IPS DF 6.9 (cell line): ENCODE results near the gene RPRD1A.
"Not testable (repeated sequence)": the region's sequence is repeated elsewhere in the genome, so short reads cannot be mapped to it uniquely, and the experiment has no call there.

Experiments
- DNase-seq: peaks from one replicate; pipeline ENCODE4 v3.0.0-alpha.2; 2013; ENCODE audit warnings: low read depth, low spot score
- H3K27ac ChIP-seq: one replicate; pipeline ENCODE4 v1.5.1; 2013; ENCODE audit warnings: low read length, control low read depth
- H3K27me3 ChIP-seq: 2 replicates; pipeline ENCODE4 v1.6.1; 2013; ENCODE audit warnings: mild to moderate bottlenecking, low read length; ENCODE audit not compliant: control insufficient read depth, insufficient read depth
- H3K36me3 ChIP-seq: 2 replicates; pipeline ENCODE4 v1.6.1; 2013; ENCODE audit warnings: low read length; ENCODE audit not compliant: control insufficient read depth, insufficient read depth
- H3K4me1 ChIP-seq: 2 replicates; pipeline ENCODE4 v1.6.1; 2013; ENCODE audit warnings: low read length; ENCODE audit not compliant: control insufficient read depth, insufficient read depth
- H3K4me3 ChIP-seq: 2 replicates; pipeline ENCODE4 v1.5.1; 2013; ENCODE audit warnings: mild to moderate bottlenecking, low read length
- H3K9me3 ChIP-seq: 2 replicates; pipeline ENCODE4 v1.6.1; 2013; ENCODE audit warnings: low read length, inconsistent platforms; ENCODE audit not compliant: control insufficient read depth, insufficient read depth
- WGBS: extraction: QIAGEN DNeasy Blood & Tissue Kit; methylation state at CpG from one replicate; pipeline ENCODE4 v1.1.7; 2013; ENCODE audit warnings: mixed read lengths, missing lambda C conversion rate; ENCODE audit not compliant: insufficient read length, insufficient coverage; 5-methylcytosine and 5-hydroxymethylcytosine counted together

RPRD1A gene

DNA sequence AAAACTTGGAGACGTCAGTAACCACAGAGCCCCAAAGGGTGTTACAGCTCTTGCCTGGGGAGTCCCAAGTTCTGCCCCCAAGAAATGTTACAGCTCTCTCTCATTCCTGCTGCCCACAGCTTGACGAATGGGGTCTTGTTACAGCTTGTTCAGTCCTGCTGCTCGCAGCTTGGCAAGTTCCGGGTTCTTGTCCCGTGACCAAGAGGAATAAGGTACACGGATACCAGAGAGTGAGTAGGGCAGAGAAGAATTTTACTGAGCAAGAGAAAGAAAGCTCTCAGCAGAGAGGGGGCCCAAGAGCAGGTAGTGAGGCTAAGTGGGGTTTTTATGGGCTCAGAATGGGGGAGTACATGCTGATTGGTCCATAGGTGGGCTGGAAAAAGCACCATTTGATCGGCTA, 34.6 kb upstream of the RPRD1A start:
- WGBS = no CpG with 5 or more reads among the region's 7 CpGs
- Histone ChIP-seq H3K9me3 (peaks cover 3% of the 10 kb centered on the region; the same call in 1 of the 2 replicates), H3K27me3 (no peaks in the 10 kb centered on the region), H3K4me1 (no peaks in the 10 kb centered on the region), H3K36me3 (no peaks in the 10 kb centered on the region), H3K27ac (no peak overlapping the region), H3K4me3 (no peak overlapping the region)
- DNase-seq = no peak

DNA sequence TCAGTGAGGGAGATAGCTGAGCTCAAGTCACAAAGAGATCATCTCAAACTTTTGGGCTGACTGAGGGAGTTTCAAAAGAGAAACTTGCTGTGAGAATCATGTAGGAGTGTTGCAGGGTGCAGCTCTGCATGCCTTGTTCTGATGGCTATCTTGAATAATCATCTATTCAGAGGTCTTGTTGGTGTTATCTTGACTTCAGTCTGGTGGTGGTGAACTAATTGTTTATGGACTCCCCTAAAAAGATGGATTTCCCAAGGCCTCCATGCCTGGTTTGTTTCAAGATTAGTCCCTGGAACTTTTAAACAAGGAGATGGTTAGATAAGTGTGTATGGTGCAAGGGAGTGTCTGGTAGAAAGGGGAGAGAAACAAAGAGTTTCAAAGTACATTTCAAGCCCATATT, 32.0 kb upstream of the RPRD1A start:
- H3K4me1 ChIP-seq = no peaks in the 10 kb centered on the region
- no peaks in the 10 kb centered on the region for H3K36me3 ChIP-seq
- no peak overlapping the region for H3K27ac ChIP-seq
- H3K4me3 ChIP-seq = no peak overlapping the region
- DNase-seq = no peak
- H3K9me3 ChIP-seq = peaks cover 3% of the 10 kb centered on the region; the same call in 1 of the 2 replicates
- no peaks in the 10 kb centered on the region for H3K27me3 ChIP-seq

DNA sequence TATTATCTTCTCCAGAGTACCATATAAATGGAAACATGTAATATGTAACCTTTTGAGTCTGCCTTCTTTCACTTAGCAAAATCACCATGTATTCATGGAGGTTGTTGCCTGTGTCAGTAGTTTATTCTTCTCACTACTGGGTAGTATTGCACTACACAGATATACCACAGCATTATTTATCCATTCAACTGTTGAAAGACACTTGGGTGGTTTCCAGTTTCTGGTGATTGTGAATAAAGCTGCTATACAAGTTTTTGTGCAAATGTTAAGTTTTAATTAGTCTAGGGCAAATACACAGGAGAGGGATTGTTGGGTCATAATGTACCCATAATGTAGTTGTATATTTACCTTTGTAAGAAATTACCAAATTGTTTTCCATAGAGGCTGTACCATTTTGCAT, 29.6 kb upstream of the RPRD1A start:
- H3K36me3 ChIP-seq = no peaks in the 10 kb centered on the region
- H3K4me3 ChIP-seq = no peak overlapping the region
- H3K9me3 ChIP-seq = peaks cover 3% of the 10 kb centered on the region; the same call in 1 of the 2 replicates
- no peak overlapping the region for H3K27ac ChIP-seq
- DNase-seq = no peak
- no peaks in the 10 kb centered on the region for H3K27me3 ChIP-seq
- no peaks in the 10 kb centered on the region for H3K4me1 ChIP-seq

DNA sequence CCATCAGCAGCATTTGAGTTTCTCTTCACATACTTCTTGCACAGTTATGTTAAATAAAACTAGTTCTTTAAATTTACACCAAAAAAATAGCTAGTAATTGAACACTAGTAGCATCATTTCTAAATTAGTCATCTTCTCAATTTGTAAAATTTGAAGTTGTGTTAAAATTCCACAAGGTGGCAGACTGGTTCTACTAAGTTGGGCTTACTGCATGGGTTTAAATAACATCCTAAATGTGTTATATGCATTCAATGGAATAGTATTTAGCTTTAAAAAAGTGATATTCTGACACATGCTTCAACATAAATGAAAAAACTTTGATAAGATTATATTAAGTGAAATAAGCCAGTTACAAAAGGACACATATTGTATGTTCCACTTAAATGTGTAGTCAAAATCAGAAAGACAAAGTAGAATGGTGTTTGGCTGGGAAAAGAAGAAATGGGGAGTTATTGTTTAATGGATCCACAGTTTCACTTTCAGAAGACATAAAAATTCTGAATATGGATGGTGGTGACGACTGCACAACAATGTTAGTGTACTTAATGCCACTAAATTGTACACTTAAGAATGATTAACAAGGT, 28.7 kb upstream of the RPRD1A start:
- no peaks in the 10 kb centered on the region for H3K4me1 ChIP-seq
- no peaks in the 10 kb centered on the region for H3K27me3 ChIP-seq
- H3K27ac ChIP-seq = no peak overlapping the region
- WGBS = no CpG with 5 or more reads among the region's 1 CpG
- no peaks in the 10 kb centered on the region for H3K36me3 ChIP-seq
- H3K9me3 ChIP-seq = no peaks in the 10 kb centered on the region
- peak; percentile 4 for DNase-seq
- H3K4me3 ChIP-seq = no peak overlapping the region

DNA sequence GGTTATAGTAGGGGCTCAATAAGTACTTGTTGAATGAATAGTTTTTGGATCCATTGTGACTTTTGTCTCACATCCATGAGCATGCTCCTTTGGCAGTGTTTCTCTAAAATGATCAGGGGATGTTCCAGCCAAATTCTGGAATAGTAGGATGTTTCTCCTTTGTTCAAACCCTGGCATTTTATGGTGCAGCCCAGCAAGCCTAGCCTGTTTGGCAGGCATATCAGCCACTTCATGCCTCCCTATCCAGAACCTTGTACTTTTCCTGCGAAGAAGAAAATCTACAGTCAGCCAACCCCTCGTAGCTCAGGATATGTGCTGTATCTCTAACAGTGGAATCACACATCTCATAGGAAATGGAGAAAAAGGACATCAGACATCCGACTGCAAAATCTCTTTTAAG, 27.1 kb upstream of the RPRD1A start:
- H3K4me3 ChIP-seq = no peak overlapping the region
- no peaks in the 10 kb centered on the region for H3K4me1 ChIP-seq
- no CpG with 5 or more reads among the region's 3 CpGs for whole genome bisulfite sequencing
- no peak overlapping the region for H3K27ac ChIP-seq
- no peak for DNase-seq
- H3K9me3 ChIP-seq = no peaks in the 10 kb centered on the region
- H3K36me3 ChIP-seq = no peaks in the 10 kb centered on the region
- H3K27me3 ChIP-seq = no peaks in the 10 kb centered on the region

DNA sequence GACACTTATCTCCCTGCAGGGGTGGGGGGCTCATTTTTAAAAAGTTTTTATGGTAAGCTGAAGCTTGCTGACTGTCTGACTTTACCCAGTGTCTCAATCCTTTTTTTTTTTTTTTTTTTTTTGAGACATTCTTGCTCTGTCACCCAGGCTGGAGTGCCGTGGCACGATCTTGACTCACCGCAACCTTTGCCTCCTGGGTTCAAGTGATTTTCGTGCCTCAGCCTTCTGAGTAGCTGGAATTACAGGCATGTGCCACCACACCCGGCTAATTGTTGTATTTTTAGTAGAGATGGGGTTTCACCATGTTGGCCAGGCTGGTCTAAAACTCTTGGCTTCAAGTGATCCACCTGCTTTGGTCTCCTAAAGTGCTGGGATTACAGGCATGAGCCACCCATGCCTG, 24.8 kb upstream of the RPRD1A start:
- not testable (repeated sequence) for H3K4me1 ChIP-seq, H3K27me3 ChIP-seq, H3K4me3 ChIP-seq, H3K27ac ChIP-seq, H3K9me3 ChIP-seq, DNase-seq, H3K36me3 ChIP-seq
- WGBS = no CpG with 5 or more reads among the region's 5 CpGs

DNA sequence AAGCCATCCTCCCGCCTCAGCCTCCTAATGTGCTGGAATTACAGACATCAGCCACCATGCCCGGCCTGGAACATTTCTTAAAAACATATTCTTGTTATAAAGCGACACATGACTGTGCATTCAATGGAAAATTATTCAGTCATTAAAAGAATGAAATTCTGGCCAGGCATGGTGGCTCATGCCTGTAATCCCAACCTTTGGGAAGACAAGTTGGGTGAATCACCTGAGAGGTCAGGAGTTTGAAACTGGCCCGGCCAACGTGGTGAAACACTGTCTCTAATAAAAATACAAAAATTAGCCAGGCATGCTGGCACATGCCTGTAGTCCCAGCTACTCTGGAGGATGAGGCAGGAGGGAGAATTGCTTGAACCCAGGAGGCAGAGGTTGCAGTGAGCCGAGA, 21.6 kb upstream of the RPRD1A start:
- Histone ChIP-seq H3K4me3 (no peak overlapping the region), H3K36me3 (no peaks in the 10 kb centered on the region), H3K4me1 (no peaks in the 10 kb centered on the region), H3K27me3 (no peaks in the 10 kb centered on the region), H3K9me3 (no peaks in the 10 kb centered on the region), H3K27ac (no peak overlapping the region)
- WGBS = no CpG with 5 or more reads among the region's 6 CpGs
- no peak for DNase-seq

DNA sequence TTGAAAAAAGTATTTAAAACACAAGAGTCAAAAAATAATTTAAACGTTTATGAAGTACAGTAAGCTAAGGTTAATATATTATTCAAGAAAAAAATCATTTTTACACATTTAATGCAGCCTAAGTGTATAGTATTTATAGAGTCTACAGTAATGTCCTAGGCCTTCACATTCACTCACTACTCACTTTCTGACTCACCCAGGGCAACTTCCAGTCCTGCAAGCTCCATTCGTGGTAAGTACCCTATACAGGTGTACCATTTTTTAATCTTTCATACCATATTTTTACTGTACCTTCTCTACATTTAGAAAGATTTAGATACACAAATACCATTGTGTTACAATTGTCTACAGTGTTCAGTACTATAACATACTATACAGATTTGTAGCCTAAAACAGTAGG, 20.9 kb upstream of the RPRD1A start:
- no peaks in the 10 kb centered on the region for H3K4me1 ChIP-seq
- no peaks in the 10 kb centered on the region for H3K27me3 ChIP-seq
- no peaks in the 10 kb centered on the region for H3K36me3 ChIP-seq
- H3K4me3 ChIP-seq = no peak overlapping the region
- no CpG with 5 or more reads among the region's 2 CpGs for WGBS
- DNase-seq = no peak
- no peaks in the 10 kb centered on the region for H3K9me3 ChIP-seq
- no peak overlapping the region for H3K27ac ChIP-seq

DNA sequence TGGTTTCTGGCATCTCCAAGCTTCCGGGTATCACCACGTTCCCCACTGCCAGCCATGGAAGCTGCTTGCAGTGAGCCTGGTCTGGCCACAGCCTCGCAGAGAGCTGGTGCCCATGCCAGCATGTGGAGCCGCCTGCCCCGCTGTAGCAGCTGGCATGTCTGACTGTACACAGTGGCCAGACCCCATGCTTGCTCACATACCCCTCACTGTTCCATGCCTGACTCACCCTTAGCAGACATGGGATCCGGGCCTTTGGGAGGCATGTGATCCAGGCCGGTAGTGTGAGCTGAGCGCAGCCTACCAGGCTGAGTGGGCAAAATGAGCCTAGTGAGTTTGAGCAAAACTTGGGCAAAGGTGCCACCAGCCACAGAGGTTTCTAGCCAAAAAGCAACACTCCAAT, 18.8 kb upstream of the RPRD1A start:
- H3K4me3 ChIP-seq = no peak overlapping the region; the same call in 1 of the 2 replicates
- no peaks in the 10 kb centered on the region for H3K36me3 ChIP-seq
- no peak for DNase-seq
- no peak overlapping the region for H3K27ac ChIP-seq
- H3K9me3 ChIP-seq = no peaks in the 10 kb centered on the region
- no CpG with 5 or more reads among the region's 8 CpGs for WGBS
- H3K4me1 ChIP-seq = no peaks in the 10 kb centered on the region
- H3K27me3 ChIP-seq = no peaks in the 10 kb centered on the region

DNA sequence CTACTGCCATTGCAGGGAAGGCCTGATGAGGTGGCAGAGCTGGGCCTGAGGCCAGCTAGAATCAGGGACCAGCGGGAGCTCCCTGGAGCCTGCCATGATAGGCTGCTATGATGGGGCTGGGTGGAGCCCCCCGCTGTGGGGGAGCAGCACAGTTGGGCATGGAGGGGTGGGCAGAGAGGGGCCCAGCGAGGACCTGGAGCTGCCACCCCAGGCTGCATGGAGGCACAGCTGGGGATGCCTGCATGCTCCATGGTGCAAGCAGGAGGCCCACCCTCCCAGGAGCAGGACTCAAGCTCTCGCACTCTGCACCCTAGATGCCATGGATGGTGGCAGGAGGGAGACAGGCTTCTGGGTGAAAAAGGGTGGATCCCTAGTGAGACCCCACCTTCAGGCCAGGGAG, 17.8 kb upstream of the RPRD1A start:
- H3K27me3 ChIP-seq = no peaks in the 10 kb centered on the region
- no peak overlapping the region for H3K27ac ChIP-seq
- WGBS = no CpG with 5 or more reads among the region's 4 CpGs
- H3K36me3 ChIP-seq = no peaks in the 10 kb centered on the region
- no peak for DNase-seq
- no peak overlapping the region for H3K4me3 ChIP-seq
- no peaks in the 10 kb centered on the region for H3K4me1 ChIP-seq
- no peaks in the 10 kb centered on the region for H3K9me3 ChIP-seq

DNA sequence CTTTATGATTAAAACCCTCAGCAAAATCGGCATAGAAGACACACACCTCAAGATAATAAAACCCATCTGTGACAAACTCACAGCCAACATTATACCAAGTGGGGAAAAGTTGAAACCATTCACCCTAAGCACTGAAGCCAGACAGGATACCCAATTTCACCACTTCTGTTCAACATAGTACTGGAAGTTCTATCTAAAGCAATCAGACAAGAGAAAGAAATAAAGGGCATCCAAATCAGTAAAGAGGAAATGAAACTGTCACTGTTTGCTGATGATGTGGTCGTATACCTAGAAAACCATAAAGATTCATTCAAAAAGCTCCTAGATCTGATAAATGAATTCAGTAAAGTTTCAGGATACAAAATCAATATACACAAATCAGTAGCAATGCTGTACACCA, 16.4 kb upstream of the RPRD1A start:
- no peaks in the 10 kb centered on the region for H3K36me3 ChIP-seq
- DNase-seq = no peak
- no CpG with 5 or more reads among the region's 2 CpGs for WGBS
- H3K4me1 ChIP-seq = no peaks in the 10 kb centered on the region
- H3K4me3 ChIP-seq = no peak overlapping the region
- H3K27me3 ChIP-seq = no peaks in the 10 kb centered on the region
- H3K9me3 ChIP-seq = no peaks in the 10 kb centered on the region
- no peak overlapping the region for H3K27ac ChIP-seq
